Vagina (tissue), 2 donors: ENCODE data around the gene TMEM8B. TPM values are rescaled to one million over a fixed set of nuclear protein-coding genes. Genes with fewer than 3 reads are reported as not detected.

Source experiments
- DNase-seq, 2 donors: peaks; one replicate each; pipeline ENCODE4 v3.0.0-alpha.2; 2017; ENCODE audit errors: extremely low spot score in 2 of 2
- H3K27ac ChIP-seq: fragments of 200-600 bp; sonication (generic); one replicate; pipeline ENCODE4 v1.5.1; 2019
- H3K27me3 ChIP-seq: fragments of 200-600 bp; sonication (generic); one replicate; pipeline ENCODE4 v1.5.1; 2019
- H3K36me3 ChIP-seq, 2 donors: fragments of 200-600 bp; sonication (generic); one replicate each; pipeline ENCODE4 v1.5.1; 2017 to 2019
- H3K4me1 ChIP-seq: fragments of 200-600 bp; sonication (generic); one replicate; pipeline ENCODE4 v1.5.1; 2019
- H3K4me3 ChIP-seq, 2 donors: fragments of 200-600 bp; sonication (generic); 1 replicate in 1 of 2; 2 replicates in 1 of 2; pipeline ENCODE4 v1.5.1; 2016 to 2019
- H3K9me3 ChIP-seq: fragments of 200-600 bp; sonication (generic); one replicate; pipeline ENCODE4 v1.5.1; 2019
- POLR2A ChIP-seq, 2 donors: fragments of 450-650 bp; IDR thresholded peaks; one replicate each; pipeline ENCODE4 v1.6.1; 2017; ENCODE audit warnings: antibody characterized with exemption in 2 of 2, mild to moderate bottlenecking in 2 of 2, moderate library complexity in 2 of 2
- POLR2AphosphoS5 ChIP-seq, 2 donors: sonication (generic); formaldehyde crosslinking; IDR thresholded peaks; one replicate each; pipeline ENCODE4 v1.9.0; 2017; ENCODE audit warnings: antibody characterized with exemption in 2 of 2, mild to moderate bottlenecking in 2 of 2, low read depth in 1 of 2; ENCODE audit not compliant: insufficient read depth in 1 of 2
- intact Hi-C: fragments of 100-400 bp; cut with DNase I; formaldehyde crosslinking; loops from one replicate; pipeline ENCODE4 v1.15.1; 2023
- total RNA-seq: library from RNA; depleted of rRNA; stranded (reverse); fragments of >200 nt; gene quantifications from one replicate; pipeline ENCODE4 v1.2.3, GENCODE V29; 2016
- TF ChIP-seq, protein P1 (sequence below), 3 experiments: fragments of 450-650 bp in 2 of 3; fragments of 200-600 bp in 1 of 3; sonication (generic) in 1 of 3; IDR thresholded peaks; one replicate each; pipeline ENCODE4 v1.5.1; 2017 to 2019; ENCODE audit warnings: antibody characterized with exemption in 3 of 3, mild to moderate bottlenecking in 2 of 3, moderate library complexity in 2 of 3

TMEM8B gene
- total RNA-seq, 1 donor from 2014 or later, result 11.3 TPM

- Histone ChIP-seq H3K27ac (no peak overlapping the region), H3K36me3 (no peaks in the 10 kb centered on the region), H3K9me3 (no peaks in the 10 kb centered on the region), H3K4me1 (peaks cover 19% of the 10 kb centered on the region), H3K4me3 (no peak overlapping the region), H3K27me3 (no peaks in the 10 kb centered on the region)
- intact Hi-C loops, result no loop called here
- TF ChIP-seq, protein P1, sequence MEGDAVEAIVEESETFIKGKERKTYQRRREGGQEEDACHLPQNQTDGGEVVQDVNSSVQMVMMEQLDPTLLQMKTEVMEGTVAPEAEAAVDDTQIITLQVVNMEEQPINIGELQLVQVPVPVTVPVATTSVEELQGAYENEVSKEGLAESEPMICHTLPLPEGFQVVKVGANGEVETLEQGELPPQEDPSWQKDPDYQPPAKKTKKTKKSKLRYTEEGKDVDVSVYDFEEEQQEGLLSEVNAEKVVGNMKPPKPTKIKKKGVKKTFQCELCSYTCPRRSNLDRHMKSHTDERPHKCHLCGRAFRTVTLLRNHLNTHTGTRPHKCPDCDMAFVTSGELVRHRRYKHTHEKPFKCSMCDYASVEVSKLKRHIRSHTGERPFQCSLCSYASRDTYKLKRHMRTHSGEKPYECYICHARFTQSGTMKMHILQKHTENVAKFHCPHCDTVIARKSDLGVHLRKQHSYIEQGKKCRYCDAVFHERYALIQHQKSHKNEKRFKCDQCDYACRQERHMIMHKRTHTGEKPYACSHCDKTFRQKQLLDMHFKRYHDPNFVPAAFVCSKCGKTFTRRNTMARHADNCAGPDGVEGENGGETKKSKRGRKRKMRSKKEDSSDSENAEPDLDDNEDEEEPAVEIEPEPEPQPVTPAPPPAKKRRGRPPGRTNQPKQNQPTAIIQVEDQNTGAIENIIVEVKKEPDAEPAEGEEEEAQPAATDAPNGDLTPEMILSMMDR (IDR thresholded peaks at IDR 0.05), result no peak
- TF ChIP-seq POLR2AphosphoS5 (IDR thresholded peaks at IDR 0.05; ENCODE audit: insufficient read depth in 1 of 2, low read depth in 1 of 2), result no peak
- TF ChIP-seq POLR2A (IDR thresholded peaks at IDR 0.05), result no peak
- no peak for DNase-seq
Measured at GRCh38 chr9:35839926-35840325, 10.9 kb downstream of the TMEM8B start.

DNA sequence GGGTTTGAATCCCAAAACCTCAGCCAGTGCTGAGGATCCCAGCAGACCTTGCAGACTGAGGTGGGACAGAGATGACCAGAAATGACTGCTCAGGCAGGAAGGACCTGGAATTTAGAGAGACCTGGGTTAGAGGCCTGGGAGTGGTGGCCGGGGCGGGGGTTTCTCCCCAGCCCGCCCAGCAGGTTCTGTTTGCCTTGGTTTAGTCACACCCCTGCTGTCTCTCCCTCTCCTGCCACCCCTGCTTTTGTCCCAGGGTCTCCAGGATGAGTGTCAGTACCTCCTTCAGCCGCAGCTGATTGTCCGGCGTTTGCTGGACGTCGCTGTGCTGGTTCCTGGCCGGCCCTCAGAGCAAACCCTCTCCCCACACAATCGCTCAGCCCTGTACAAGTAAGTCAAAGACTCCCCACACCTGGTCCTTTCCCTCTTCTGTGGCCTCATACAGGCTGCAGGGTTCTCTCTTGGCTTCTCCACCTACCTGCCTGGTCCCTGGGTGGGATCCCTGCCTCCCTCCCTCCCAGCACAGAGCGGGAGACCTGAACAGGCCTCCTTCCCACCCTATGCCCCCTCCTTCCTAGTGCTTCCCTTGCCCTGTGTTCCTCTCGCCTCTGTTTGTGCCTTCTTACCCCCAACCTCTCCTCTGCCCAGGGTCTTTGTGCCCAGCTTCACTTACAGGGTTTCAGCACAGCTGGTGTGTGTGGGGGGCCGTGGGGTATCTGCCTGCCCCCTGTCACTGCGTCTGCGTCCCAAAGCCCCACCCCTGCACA lies 12.0 kb downstream of the TMEM8B start:
- DNase-seq, result no peak
- H3K27me3 ChIP-seq, result no peaks in the 10 kb centered on the region
- TF ChIP-seq, protein P1 (IDR thresholded peaks at IDR 0.05), result no peak
- no peak for TF ChIP-seq POLR2AphosphoS5 (IDR thresholded peaks at IDR 0.05; ENCODE audit: insufficient read depth in 1 of 2, low read depth in 1 of 2)

GRCh38 chr9:35841645-35841900 lies 12.5 kb downstream of the TMEM8B start:
- H3K9me3 ChIP-seq, result no peaks in the 10 kb centered on the region
- no peak for TF ChIP-seq POLR2A (IDR thresholded peaks at IDR 0.05)
- TF ChIP-seq, protein P1 (IDR thresholded peaks at IDR 0.05), result no peak
- TF ChIP-seq POLR2AphosphoS5 (IDR thresholded peaks at IDR 0.05; ENCODE audit: insufficient read depth in 1 of 2, low read depth in 1 of 2), result no peak

More for the DNA sequence above, 12.0 kb downstream of the TMEM8B start:
- intact Hi-C loops, result no loop called here
- H3K4me1 ChIP-seq, result peaks cover 26% of the 10 kb centered on the region
- no peaks in the 10 kb centered on the region for H3K36me3 ChIP-seq
- no peak overlapping the region for H3K4me3 ChIP-seq
- H3K27ac ChIP-seq, result no peak overlapping the region
- H3K9me3 ChIP-seq, result no peaks in the 10 kb centered on the region

DNA sequence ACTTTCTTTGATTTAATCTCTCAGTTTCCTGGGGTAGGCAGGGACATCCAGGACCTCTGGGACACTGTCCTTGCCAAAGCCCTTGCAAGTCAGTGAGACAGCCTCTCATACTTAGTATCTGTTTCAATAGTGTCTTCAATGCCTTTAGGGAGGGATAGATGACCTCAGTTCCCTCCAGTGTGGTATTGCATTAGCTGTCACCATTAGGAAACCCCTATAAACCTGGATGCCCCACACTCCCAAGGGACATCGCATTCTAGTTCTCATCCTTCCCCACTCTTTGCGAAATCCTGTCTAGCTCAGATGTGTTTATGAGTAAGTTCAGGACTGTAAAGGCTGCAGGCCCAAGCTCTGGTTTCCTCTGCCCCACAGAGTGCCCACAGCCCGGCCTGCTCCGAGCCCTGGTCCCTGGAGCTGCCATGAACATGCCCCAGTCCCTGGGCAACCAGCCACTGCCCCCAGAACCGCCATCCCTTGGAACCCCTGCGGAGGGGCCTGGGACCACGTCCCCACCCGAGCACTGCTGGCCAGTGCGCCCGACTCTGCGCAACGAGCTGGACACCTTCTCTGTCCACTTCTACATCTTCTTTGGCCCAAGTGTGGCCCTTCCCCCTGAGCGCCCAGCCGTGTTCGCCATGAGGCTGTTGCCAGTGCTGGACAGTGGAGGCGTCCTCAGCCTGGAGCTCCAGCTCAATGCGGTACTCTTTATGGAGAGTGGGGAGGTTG lies 13.2 kb downstream of the TMEM8B start:
- H3K9me3 ChIP-seq, result no peaks in the 10 kb centered on the region
- peaks cover 0 to 2% of the 10 kb centered on the region in 2 donors for H3K36me3 ChIP-seq
- DNase-seq, result no peak
- no peaks in the 10 kb centered on the region for H3K27me3 ChIP-seq
- peaks cover 30% of the 10 kb centered on the region for H3K4me1 ChIP-seq
- H3K4me3 ChIP-seq, result no peak overlapping the region
- intact Hi-C loops, result no loop called here
- TF ChIP-seq POLR2AphosphoS5 (IDR thresholded peaks at IDR 0.05; ENCODE audit: insufficient read depth in 1 of 2, low read depth in 1 of 2) (no peak), POLR2A (IDR thresholded peaks at IDR 0.05) (no peak)
- no peak overlapping the region for H3K27ac ChIP-seq

More at GRCh38 chr9:35841645-35841900, 12.5 kb downstream of the TMEM8B start:
- intact Hi-C loops, result no loop called here
- Histone ChIP-seq H3K4me3 (no peak overlapping the region), H3K27me3 (no peaks in the 10 kb centered on the region), H3K4me1 (peaks cover 30% of the 10 kb centered on the region), H3K36me3 (no peaks in the 10 kb centered on the region), H3K27ac (no peak overlapping the region)
- DNase-seq, result no peak

- H3K4me3 ChIP-seq, result no peak overlapping the region
- no peaks in the 10 kb centered on the region for H3K9me3 ChIP-seq
- intact Hi-C loops, result no loop called here
- DNase-seq, result no peak
- peaks cover 30% of the 10 kb centered on the region for H3K4me1 ChIP-seq
- no peak overlapping the region for H3K27ac ChIP-seq
- peaks cover 0 to 3% of the 10 kb centered on the region in 2 donors for H3K36me3 ChIP-seq
- TF ChIP-seq, protein P1 (IDR thresholded peaks at IDR 0.05), result no peak
- no peak for TF ChIP-seq POLR2A (IDR thresholded peaks at IDR 0.05)
- TF ChIP-seq POLR2AphosphoS5 (IDR thresholded peaks at IDR 0.05; ENCODE audit: insufficient read depth in 1 of 2, low read depth in 1 of 2), result no peak
- H3K27me3 ChIP-seq, result no peaks in the 10 kb centered on the region
Measured at GRCh38 chr9:35842795-35843194, 13.8 kb downstream of the TMEM8B start.
